Measurements from ENCODE around the gene JAML. TPM values are rescaled to one million over a fixed set of nuclear protein-coding genes. Genes with fewer than 3 reads are reported as not detected.

JAML gene, protein sequence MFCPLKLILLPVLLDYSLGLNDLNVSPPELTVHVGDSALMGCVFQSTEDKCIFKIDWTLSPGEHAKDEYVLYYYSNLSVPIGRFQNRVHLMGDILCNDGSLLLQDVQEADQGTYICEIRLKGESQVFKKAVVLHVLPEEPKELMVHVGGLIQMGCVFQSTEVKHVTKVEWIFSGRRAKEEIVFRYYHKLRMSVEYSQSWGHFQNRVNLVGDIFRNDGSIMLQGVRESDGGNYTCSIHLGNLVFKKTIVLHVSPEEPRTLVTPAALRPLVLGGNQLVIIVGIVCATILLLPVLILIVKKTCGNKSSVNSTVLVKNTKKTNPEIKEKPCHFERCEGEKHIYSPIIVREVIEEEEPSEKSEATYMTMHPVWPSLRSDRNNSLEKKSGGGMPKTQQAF
- 10 to 100 TPM; 79.9 to 84.0 TPM for total RNA-seq
- 141 to 323 reads per million in 2 donors for total RNA-seq

DNA sequence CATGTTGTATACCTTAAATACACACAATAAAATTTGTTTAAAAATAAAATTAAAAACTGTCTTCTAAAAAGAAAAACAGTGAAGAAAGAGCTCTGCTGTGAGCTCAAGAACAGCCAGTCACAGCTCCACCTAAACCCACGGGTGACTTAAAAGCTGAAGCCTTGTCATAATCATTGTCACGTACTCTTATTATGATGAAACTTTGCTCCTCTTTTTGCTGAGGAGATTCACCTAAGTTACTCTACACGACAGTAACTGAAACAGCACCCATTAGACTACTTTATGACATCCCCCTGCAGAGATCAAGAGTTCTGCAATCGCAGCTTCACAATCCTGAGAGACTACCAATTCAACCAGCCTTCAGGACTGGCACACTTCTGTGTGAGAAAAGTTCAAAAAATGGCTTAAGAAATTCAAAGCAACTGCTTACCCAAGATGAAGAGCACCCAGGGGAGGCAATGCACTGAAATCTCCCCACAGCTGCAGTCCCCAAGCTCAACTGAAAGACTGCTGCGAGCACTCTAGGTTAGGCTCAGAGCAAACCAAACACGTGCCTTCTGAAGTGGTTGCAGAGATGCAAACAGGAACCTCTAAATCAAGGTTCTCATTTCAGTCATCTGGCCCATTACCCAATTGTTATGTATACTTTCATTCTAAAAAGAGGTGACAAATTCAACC, at the start of gene JAML:
TSS of gene JAML (minus strand) at position 501 of the 678 bp plus-strand sequence. CDS start 10,145 bp downstream, outside the sequence.
- peaks cover 65% of the 10 kb centered on the region for H3K4me1 Mint-ChIP-seq
- peak in 2 of 3 donors; percentile 49 to 50 for DNase-seq
- H3K27me3 Mint-ChIP-seq: no peaks in the 10 kb centered on the region
- peak within 1 kb of the TSS; percentile 96 for H3K4me3 Mint-ChIP-seq
- H3K36me3 Mint-ChIP-seq (ENCODE audit: low read depth): no peaks in the 10 kb centered on the region
- ATAC-seq: peak; percentile 86
- H3K9me3 ChIP-seq (ENCODE audit: control insufficient read depth, low read length, poor library complexity, severe bottlenecking): no peaks in the 10 kb centered on the region
- peak within 1 kb of the TSS; percentile 95 for H3K27ac Mint-ChIP-seq

DNA sequence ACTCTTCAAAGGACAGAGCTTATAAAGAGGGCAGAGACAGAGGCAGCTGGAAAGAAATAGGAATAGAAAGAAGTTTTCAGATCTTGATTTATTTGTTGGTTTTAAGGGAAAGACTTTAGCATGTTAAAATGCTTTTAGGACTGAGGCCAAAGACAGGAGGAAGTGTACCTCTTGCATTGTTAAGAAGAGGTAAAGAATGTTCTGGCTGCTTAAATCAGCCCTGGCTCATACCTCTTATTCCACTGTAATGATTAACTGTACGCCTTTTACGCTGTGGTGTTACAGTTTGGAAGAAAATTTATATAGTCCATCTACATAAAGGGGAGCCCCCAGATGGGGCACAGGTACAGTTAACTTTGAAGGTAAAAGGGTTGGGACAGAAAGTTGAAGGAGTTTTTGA, 49.4 kb upstream of the JAML start:
- no peaks in the 10 kb centered on the region for H3K9me3 ChIP-seq (ENCODE audit: control insufficient read depth, low read length, poor library complexity, severe bottlenecking)
- no peak overlapping the region for H3K4me3 Mint-ChIP-seq
- no peak for DNase-seq
- H3K36me3 Mint-ChIP-seq (ENCODE audit: low read depth): peaks cover 3% of the 10 kb centered on the region
- H3K4me1 Mint-ChIP-seq: peaks cover 17% of the 10 kb centered on the region
- H3K27ac Mint-ChIP-seq: no peak overlapping the region
- peaks cover 20% of the 10 kb centered on the region for H3K27me3 Mint-ChIP-seq
- no peak for ATAC-seq

DNA sequence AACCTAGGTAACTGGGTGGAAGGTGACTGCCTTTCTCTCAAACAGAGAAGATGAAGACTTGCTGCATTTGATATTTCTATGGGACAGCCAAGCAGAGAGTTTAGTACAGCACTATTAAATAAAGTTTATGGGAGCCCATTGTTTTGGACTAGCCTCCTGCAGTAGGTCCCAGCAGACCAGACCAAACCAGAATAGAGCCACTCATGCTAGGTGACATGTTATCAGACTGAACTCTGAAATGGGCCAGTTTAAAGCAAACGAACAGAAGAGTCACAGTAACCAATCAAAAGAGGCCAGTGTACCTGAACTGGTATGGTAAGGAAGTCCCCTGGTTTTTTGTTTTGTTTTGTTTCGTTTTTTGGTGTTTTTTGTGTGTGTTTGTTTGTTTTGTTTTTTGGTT, 47.2 kb upstream of the JAML start:
- ATAC-seq (no peak), DNase-seq (no peak)
- no peaks in the 10 kb centered on the region for H3K9me3 ChIP-seq (ENCODE audit: control insufficient read depth, low read length, poor library complexity, severe bottlenecking)
- Mint-ChIP-seq H3K4me1 (peaks cover 17% of the 10 kb centered on the region), H3K27me3 (peaks cover 20% of the 10 kb centered on the region), H3K4me3 (no peak overlapping the region), H3K27ac (peak overlapping the region; percentile 29), H3K36me3 (ENCODE audit: low read depth) (peaks cover 3% of the 10 kb centered on the region)

DNA sequence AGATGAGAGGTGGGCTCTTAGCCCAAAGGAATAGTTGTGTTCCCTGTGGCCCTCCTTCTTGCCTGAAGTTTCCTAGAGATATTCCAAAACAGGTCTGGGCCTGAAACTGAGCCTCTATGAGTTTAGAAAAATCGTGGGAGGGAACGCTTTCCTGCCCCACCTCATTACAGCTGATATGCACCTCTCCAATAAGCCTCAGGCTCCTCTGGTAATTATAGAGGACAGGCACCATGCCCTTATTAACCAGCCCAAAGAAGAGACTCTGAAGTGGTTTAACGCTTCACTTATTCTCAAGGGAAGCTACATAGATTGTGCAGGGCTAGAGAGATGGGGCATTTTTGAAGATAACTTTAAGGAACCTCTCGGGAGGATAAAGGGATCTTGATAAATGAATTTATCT, 42.7 kb upstream of the JAML start:
- Mint-ChIP-seq H3K4me3 (no peak overlapping the region), H3K4me1 (peaks cover 22% of the 10 kb centered on the region), H3K36me3 (ENCODE audit: low read depth) (peaks cover 3% of the 10 kb centered on the region), H3K27me3 (peaks cover 31% of the 10 kb centered on the region), H3K27ac (no peak overlapping the region)
- no peak for DNase-seq
- ATAC-seq: no peak
- no peaks in the 10 kb centered on the region for H3K9me3 ChIP-seq (ENCODE audit: control insufficient read depth, low read length, poor library complexity, severe bottlenecking)

DNA sequence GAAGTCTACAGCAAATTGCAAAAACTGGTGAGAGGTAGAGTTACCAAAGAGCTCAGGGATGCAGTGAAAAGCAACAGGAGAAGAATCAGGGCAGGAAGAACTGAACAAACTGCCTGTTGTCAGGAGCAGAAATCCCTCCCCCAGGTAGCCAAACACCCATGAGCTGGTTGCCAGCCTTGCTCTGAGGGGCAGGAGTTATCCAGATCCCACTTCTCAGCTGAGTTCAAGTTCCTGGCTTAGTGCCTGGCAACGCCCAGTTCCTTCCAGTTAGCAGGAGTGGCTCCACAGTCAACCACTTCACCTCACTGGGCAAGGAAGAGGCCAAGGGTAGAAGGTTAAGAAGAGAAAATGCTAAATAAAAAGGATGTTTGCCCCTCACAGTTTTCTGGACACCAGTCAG, 41.1 kb upstream of the JAML start:
- no peak for ATAC-seq
- Mint-ChIP-seq H3K4me3 (no peak overlapping the region), H3K27me3 (peaks cover 22% of the 10 kb centered on the region), H3K36me3 (ENCODE audit: low read depth) (no peaks in the 10 kb centered on the region), H3K4me1 (peaks cover 15% of the 10 kb centered on the region), H3K27ac (no peak overlapping the region)
- no peaks in the 10 kb centered on the region for H3K9me3 ChIP-seq (ENCODE audit: control insufficient read depth, low read length, poor library complexity, severe bottlenecking)
- DNase-seq: no peak

DNA sequence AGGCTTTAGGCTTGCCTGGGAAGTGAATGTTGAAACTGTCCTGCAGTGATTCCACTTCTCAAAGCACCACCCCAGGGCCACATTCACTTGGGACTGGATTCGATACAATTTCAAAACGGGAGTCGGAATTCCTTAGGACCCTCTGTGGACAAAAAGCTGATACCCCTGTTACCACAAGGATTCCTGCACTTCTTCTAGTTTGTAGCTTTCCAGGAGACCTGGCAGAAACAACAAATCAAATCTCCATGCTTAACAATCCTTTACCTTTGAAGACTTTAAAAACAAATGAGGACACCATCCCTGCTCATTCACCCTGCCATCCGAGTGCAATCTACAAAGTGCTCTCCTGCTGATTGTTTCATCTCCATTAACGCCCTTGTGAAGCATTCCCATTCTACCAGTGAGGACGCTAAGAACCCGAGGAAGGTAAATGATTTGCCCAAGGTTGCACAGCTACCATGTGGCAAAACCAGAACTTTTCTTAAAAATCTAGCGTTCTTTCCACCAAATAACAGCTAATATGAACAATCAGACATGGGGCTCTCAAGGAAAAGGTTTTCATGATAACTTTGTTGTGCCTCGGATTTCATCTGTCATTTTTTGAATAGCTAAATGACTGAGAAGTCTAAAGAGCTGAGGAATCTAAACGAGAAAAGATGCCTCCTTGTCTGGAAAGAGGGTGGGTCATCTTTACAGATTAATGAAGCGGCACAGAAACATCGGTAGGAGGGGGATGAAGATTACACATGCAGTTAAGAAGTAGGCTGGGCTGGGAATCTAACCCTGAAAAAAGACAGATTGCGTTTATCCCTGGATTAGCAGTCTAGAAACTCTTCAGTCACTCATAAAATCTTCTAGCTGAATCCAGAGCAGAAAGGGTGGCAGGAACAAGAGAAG, 40.0 kb upstream of the JAML start:
- ATAC-seq (no peak), DNase-seq (no peak)
- no peaks in the 10 kb centered on the region for H3K9me3 ChIP-seq (ENCODE audit: control insufficient read depth, low read length, poor library complexity, severe bottlenecking)
- peak overlapping the region; percentile 85 for H3K4me3 Mint-ChIP-seq
- no peaks in the 10 kb centered on the region for H3K36me3 Mint-ChIP-seq (ENCODE audit: low read depth)
- peaks cover 20% of the 10 kb centered on the region for H3K27me3 Mint-ChIP-seq
- no peak overlapping the region for H3K27ac Mint-ChIP-seq
- H3K4me1 Mint-ChIP-seq: peaks cover 20% of the 10 kb centered on the region

DNA sequence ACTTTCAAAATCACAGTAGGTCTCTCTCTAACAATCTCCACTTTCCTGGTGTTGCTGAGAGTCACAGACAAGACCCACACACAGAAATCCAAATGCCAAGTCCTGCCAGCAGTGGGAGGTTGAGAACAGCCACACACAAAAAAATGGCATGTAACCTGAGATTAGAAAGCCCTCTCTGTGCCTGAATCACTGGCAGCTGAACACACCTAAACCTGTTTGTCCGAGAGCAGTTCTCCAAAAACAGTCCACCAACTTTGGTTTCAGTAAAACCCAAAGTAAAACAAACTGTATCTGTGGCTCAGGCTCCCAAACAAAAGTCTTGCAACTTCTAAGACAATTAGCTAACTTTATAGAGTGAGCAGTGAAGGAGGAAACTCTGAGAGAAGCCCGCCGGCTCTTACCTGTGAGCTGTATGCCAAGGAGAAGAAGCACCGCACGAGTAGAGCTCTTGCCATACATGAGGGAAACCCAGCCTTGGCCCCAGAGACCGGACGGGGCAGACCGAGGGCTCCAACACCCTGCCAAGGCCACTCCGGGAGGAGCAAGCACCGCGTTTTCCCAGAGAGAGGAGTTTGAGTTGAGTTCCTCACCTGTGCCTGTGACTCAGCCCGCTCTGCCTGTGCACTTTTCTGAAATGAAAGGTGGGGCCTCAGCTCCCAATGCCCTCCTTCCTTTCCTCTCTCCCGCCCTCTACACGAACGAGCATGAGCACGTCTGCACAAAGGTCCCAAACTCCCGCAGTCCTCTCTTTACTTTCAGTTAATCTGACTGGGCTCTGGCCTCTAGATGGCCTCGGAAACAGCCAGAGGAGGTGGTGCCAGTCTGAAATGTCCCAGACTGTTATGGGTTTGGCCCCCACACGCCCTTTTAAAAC, 39.1 kb upstream of the JAML start, which contains the start of gene MPZL2:
TSS of gene MPZL2 (minus strand) at position 603 of the 874 bp plus-strand sequence. CDS start at position 459, 144 bp downstream.
- DNase-seq (no peak), ATAC-seq (peak; percentile 59)

DNA sequence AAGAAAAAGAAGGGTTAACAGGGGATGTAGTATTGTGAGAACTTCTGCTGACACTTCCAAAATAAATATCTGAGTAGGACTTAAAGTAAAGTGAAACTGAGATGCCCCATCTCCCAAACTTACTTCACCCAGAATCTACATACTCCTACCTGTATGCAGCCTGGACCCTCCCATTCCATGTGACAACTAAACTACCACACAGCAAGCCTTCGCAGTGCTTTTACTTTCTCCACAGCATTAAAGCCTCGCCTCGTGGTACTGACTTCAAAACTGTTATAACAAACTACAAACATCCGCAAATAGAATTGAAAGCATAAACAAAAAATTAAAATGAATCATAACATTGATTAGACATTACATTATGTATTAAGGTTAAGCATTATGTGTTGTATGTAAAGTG, 38.3 kb upstream of the JAML start:
- no peak for DNase-seq
- Mint-ChIP-seq H3K4me3 (peak overlapping the region; percentile 36), H3K4me1 (peaks cover 21% of the 10 kb centered on the region), H3K27me3 (peaks cover 16% of the 10 kb centered on the region), H3K27ac (peak overlapping the region; percentile 34), H3K36me3 (ENCODE audit: low read depth) (no peaks in the 10 kb centered on the region)
- ATAC-seq: no peak
- no peaks in the 10 kb centered on the region for H3K9me3 ChIP-seq (ENCODE audit: control insufficient read depth, low read length, poor library complexity, severe bottlenecking)

More for the DNA sequence above, 39.1 kb upstream of the JAML start, which contains the start of gene MPZL2:
- peaks cover 16% of the 10 kb centered on the region for H3K27me3 Mint-ChIP-seq
- H3K4me1 Mint-ChIP-seq: peaks cover 21% of the 10 kb centered on the region
- peak within 1 kb of the TSS; percentile 34 for H3K27ac Mint-ChIP-seq
- no peaks in the 10 kb centered on the region for H3K9me3 ChIP-seq (ENCODE audit: control insufficient read depth, low read length, poor library complexity, severe bottlenecking)
- H3K36me3 Mint-ChIP-seq (ENCODE audit: low read depth): no peaks in the 10 kb centered on the region
- peak within 1 kb of the TSS; percentile 85 for H3K4me3 Mint-ChIP-seq

DNA sequence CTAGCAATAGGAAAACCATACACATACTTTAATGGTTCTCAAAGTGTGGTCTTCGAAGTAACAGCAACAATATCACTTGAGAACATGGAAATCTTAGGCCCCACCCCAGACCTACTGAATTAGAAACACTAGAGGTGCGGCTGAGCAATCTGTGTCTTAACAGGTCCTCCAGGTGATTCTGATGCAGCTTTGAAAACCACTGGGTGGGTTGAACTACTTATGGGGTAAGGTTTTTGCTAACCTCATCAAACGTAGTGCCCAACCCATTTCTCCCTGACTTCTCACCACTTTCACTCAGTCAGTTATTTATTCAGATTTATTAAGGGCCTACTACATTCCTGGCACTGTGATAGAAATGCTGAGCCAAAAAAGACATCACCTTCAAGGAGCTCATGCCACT, 35.5 kb upstream of the JAML start:
- H3K9me3 ChIP-seq (ENCODE audit: control insufficient read depth, low read length, poor library complexity, severe bottlenecking): no peaks in the 10 kb centered on the region
- peaks cover 9% of the 10 kb centered on the region for H3K27me3 Mint-ChIP-seq
- H3K36me3 Mint-ChIP-seq (ENCODE audit: low read depth): no peaks in the 10 kb centered on the region
- H3K4me3 Mint-ChIP-seq: no peak overlapping the region
- peaks cover 16% of the 10 kb centered on the region for H3K4me1 Mint-ChIP-seq
- ATAC-seq: peak; percentile 77
- H3K27ac Mint-ChIP-seq: peak overlapping the region; percentile 47
- no peak for DNase-seq

DNA sequence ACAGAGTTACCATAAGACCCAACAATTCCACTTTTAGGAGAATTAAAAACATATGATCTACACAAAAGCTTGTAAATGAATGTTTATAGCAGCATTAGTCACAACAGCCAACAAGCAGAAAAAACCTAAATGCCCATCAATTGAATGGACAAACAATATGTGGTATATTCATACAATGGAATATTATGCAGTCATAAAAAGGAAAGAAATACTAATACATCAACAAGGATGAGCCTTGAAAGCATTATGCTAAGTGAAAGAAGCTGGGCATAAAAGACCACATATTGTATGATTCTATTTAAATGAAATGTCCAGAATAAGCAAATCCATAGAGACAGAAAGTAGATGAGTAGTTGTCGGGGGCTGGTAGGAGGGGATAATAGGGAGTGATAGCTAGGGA, 34.3 kb upstream of the JAML start:
- Mint-ChIP-seq H3K4me1 (peaks cover 11% of the 10 kb centered on the region), H3K27ac (no peak overlapping the region), H3K27me3 (peaks cover under 1% of the 10 kb centered on the region), H3K4me3 (no peak overlapping the region), H3K36me3 (ENCODE audit: low read depth) (no peaks in the 10 kb centered on the region)
- ATAC-seq: no peak
- H3K9me3 ChIP-seq (ENCODE audit: control insufficient read depth, low read length, poor library complexity, severe bottlenecking): no peaks in the 10 kb centered on the region
- DNase-seq: no peak

DNA sequence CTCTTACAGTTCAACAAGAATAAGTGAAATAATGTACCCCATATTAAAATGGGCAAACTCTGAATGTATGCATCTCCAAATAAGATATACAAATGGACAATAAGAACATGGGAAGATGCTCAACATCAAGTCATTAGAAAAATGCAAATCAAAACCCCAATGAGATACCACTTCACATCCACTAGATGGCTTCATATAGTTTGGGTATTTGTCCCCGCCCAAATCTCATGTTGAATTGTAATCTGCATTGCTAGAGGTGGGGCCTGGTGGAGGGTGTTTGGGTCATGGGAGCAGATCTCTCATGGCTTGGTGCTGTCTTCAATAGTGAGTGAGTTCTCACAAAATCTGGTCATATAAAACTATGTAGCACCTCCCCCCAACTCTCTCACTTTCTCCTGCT, 33.6 kb upstream of the JAML start:
- DNase-seq (no peak), ATAC-seq (no peak)
- H3K4me1 Mint-ChIP-seq: peaks cover 7% of the 10 kb centered on the region
- no peaks in the 10 kb centered on the region for H3K27me3 Mint-ChIP-seq
- H3K36me3 Mint-ChIP-seq (ENCODE audit: low read depth): no peaks in the 10 kb centered on the region
- no peak overlapping the region for H3K27ac Mint-ChIP-seq
- no peaks in the 10 kb centered on the region for H3K9me3 ChIP-seq (ENCODE audit: control insufficient read depth, low read length, poor library complexity, severe bottlenecking)
- no peak overlapping the region for H3K4me3 Mint-ChIP-seq

DNA sequence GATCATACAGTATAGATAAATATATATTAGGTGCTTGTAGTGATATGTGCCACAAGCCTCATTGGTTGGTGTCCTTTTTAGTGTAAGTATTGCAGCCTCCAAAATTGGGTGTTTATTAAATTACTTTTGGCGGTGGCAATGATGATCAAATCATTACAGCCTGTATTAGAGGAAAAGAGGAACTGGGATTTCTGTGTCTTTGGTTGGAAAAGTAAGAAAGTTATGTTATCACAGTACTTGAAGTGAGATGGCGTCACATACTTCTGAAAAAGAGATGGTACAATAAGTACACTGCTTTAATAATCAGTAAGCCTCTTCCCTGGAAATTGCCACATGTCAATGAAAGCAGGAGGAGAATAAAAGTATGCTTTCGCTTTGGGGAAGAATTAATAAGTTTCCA, 27.9 kb upstream of the JAML start:
- Mint-ChIP-seq H3K36me3 (ENCODE audit: low read depth) (peaks cover 1% of the 10 kb centered on the region), H3K4me3 (peak overlapping the region; percentile 95), H3K27me3 (no peaks in the 10 kb centered on the region), H3K4me1 (peaks cover 21% of the 10 kb centered on the region), H3K27ac (peak overlapping the region; percentile 99)
- no peaks in the 10 kb centered on the region for H3K9me3 ChIP-seq (ENCODE audit: control insufficient read depth, low read length, poor library complexity, severe bottlenecking)
- ATAC-seq: no peak
- DNase-seq: no peak

All from T-helper 17 cell (primary cell).